Measurements from ENCODE around the gene RHOD.

RHOD gene

DNA sequence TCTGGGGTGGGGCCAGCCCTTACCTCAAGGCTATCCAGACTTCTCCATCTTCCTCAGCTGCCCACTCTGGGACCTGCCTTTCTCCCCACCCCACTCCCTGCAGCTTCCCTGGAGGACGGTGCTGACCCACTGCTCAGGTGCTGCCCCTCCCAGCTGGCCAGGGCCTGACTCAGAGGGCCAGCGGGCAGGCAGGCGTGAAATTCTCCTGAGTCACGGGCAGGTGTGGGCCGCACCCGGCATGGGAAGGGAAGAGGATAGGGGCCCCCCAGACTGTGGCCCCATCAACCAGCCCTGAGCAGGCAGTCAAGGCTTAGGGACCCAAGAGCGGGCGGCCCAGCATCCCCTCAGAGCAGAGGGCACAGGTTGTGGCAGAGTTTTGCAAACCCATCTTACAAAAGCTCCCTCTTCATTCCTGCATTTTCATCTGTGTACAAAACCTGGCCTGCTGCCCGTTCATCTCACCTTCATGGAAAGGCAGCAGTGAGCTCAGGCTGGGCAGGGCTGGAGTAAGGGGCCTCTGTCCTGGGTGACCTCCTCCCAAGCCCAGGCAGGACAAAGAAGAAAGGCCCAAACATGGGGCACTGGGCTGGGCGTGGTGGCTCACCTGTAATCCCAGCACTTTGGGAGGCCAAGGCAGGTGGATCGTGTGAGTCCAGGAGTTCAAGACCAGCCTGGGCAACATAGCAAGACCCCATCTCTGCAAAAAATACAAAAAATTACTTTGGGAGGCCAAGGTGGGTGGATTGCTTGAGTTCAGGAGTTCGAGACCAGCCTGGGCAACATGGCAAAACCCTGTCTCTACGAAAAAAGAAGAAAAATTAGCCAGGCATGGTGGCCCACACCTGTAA lies 6.1 kb downstream of the RHOD start:
- no peak for DNase-seq (ENCODE audit: low read depth)

- DNase-seq (ENCODE audit: low read depth) = no peak
Observed at GRCh38 chr11:67066333-67066709, 9.7 kb downstream of the RHOD start.

DNA sequence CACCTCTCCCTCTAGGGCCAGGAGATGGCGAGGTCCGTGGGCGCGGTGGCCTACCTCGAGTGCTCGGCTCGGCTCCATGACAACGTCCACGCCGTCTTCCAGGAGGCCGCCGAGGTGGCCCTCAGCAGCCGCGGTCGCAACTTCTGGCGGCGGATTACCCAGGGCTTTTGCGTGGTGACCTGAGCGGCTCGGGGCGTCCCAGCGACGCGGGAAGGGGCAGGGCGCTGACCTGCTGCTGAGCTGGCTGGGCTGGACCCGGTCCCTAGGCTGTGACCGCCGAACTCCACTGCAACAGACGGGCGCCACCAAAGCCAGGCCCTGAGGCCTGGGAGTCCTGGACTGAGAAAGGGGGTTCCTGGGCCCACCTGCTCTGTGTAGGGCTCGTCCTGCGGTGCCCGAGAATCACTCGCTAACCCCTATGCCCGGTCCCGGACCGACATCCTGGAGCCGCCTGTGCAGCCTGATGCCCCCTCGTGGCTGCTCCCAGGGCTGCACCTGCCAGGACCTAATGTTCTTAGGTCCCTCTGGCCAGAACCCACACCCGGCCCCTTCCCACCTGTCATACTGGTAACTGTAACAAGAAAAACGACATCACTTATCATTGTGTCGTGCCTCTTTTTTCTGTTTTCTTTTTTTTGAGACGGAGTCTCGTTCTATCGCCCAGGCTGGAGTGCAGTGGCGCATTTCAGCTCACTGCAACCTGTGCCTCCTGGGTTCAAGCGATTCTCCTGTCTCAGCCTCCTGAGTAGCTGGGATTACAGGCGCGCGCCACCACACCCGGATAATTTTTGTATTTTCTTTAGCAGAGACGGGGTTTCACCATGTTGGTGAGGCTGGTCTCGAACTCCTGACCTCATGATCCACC lies 15.0 kb downstream of the RHOD start:
- peak; percentile 45 for DNase-seq (ENCODE audit: low read depth)

GRCh38 chr11:67072295-67072694 lies 15.6 kb downstream of the RHOD start:
- DNase-seq (ENCODE audit: low read depth) = no peak

- DNase-seq (ENCODE audit: low read depth) = no peak
Observed at GRCh38 chr11:67073908-67074307, 17.3 kb downstream of the RHOD start.

DNA sequence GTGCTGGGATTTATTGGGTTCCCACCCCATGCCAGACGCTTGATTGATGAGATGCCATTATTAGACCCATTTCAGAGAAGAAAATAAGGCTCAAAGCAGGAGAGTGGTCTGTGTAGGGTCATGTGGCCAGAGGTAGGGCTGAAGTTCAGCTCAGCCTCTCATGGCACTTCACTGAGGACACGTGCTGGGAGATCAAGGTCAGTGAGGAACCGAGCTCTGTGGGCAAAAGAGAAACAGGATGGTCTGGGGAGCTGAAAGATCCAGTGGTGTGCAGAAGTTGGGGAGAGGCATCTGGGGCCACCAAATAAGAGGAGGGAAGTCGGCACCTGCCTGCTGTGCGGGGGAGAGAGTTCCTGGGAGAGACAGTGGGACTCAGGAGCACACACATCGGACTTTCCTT lies 19.6 kb downstream of the RHOD start:
- no peak for DNase-seq (ENCODE audit: low read depth)

GRCh38 chr11:67079065-67079705 lies 22.5 kb downstream of the RHOD start:
- no peak for DNase-seq (ENCODE audit: low read depth)

DNA sequence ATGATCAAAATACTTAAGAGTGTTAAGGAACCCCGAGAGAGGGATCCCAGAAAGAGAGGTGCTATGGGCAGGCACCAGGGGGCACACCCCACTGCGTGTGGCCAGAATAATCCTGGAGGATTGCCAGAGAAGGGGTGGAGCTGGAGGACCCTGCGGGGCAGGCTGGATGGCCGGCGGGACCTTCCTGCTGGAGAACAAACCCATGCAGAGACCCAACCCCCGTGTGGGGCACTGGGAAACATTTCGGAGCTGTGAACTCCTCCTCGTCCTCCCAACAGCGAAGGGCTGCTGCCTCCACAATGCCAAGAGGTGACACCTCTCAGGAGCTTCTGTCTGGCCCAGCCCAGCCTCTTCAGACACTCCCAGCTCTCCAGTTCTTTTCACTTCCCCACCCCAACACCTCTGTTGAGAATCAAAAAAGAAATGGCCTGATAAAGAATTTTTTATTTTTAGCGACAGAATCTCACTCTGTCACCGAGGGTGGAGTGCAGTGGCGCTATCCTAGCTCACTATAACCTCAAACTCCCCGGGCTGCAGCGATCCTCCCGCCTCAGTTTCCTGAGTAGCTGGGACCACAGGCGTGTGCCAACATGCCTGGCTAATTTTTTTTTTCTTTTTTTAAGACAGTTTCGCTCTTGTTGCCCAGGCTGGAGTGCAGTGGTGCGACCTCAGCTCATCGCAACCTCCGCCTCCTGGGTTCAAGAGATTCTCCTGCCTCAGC lies 25.6 kb downstream of the RHOD start:
- no peak for DNase-seq (ENCODE audit: low read depth)

- DNase-seq (ENCODE audit: low read depth) = no peak
Observed at GRCh38 chr11:67083786-67084366, 27.2 kb downstream of the RHOD start.

GRCh38 chr11:67085617-67086016 lies 29.0 kb downstream of the RHOD start:
- DNase-seq (ENCODE audit: low read depth) = no peak

- no peak for DNase-seq (ENCODE audit: low read depth)
Observed at GRCh38 chr11:67090717-67091116, 34.1 kb downstream of the RHOD start.

DNA sequence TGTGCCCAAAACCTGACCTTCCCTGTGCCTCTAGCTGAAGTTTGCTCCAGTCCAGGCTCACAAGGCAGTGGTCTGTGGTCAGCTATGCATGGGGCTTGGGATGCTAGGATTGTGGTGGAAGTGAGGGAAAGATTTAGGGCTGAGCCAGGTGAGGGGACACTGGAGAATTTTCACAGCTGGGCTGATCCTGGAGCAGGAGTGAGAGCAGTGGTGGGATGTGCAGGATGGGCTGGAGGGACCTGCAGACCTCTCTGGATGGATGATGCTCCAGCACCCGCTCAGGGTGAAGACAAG lies 38.5 kb downstream of the RHOD start:
- DNase-seq (ENCODE audit: low read depth) = no peak

GRCh38 chr11:67098799-67099429 lies 42.3 kb downstream of the RHOD start:
- no peak for DNase-seq (ENCODE audit: low read depth)

GRCh38 chr11:67099831-67100324 lies 43.2 kb downstream of the RHOD start:
- no peak for DNase-seq (ENCODE audit: low read depth)

- no peak for DNase-seq (ENCODE audit: low read depth)
Observed at GRCh38 chr11:67102664-67103063, 46.0 kb downstream of the RHOD start.

- DNase-seq (ENCODE audit: low read depth) = no peak
Observed at GRCh38 chr11:67105964-67106363, 49.3 kb downstream of the RHOD start.

- DNase-seq (ENCODE audit: low read depth) = no peak
Observed at GRCh38 chr11:67111261-67111660, 54.6 kb downstream of the RHOD start.

DNA sequence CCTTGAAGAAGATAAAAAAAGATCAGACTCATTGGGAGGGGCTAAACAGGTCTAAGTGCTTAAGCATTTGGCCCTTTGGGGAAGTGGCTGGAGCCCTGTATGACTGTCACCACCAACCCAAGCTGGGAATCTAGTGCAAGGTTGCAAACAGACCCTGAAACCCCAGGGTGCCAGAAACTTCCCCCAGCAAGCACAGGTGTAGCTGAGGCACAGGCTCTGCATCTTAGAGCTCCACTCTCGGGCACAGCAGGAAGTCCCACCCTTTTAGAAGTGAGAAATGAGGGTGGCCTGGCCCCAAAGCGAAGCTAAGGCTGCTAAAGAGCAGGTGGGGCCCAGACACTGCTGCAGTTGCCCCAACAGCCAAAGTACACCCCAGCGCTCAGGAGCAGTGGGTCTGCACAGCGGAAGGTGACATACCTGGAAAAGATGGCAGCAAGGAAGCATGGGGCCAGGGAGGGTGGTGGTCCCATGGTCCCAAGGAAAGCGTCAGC lies 56.6 kb downstream of the RHOD start:
- DNase-seq (ENCODE audit: low read depth) = peak; percentile 4

- DNase-seq (ENCODE audit: low read depth) = no peak
Observed at GRCh38 chr11:67114275-67114896, 57.7 kb downstream of the RHOD start.

GRCh38 chr11:67116758-67117105 lies 60.1 kb downstream of the RHOD start:
- no peak for DNase-seq (ENCODE audit: low read depth)

DNA sequence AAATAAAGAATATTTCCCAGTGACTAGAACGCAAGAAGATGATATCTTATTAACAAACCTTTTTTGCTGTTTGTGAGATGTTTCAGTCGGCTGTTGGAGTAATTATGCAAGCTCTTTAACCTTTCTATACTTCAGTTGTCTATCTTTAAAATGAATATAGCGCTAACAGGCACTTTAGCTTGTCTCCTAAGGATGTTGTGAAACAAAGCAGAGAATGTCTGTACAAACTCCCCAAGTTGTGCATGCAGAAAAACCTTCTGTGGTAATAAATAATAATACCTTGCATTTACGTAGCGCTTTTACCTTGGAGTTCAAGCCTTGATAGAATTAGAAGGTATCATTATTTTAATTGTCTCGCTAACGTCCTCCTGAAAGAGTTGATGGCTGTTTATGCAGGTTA lies 60.5 kb downstream of the RHOD start:
- no peak for DNase-seq (ENCODE audit: low read depth)

Measured in stimulated activated CD8-positive, alpha-beta memory T cell treated with anti-CD3 and anti-CD28 coated beads, Interleukin-12 subunit alpha, Interleukin-12 subunit beta, amount 100 ng/mL, for 4 hours (primary cell).